ENCODE data around the gene STK16. TPM values are rescaled to one million over a fixed set of nuclear protein-coding genes. Genes with fewer than 3 reads are reported as not detected.

Gene STK16
- total and polyA plus RNA-seq, 2 of the 13 experiments (the other 11 are each of a cell fraction or from before 2014, with no cell fraction given), result 28.0 to 50.9 TPM

- TF ChIP-seq ZNF670 (CRISPR knock-in tag; IDR thresholded peaks at IDR 0.05; ENCODE audit: borderline replicate concordance), result peak; percentile 95
- peak; percentile 73 for TF ChIP-seq ZBTB43 (CRISPR knock-in tag; conservative IDR thresholded peaks at IDR 0.05)
- TF ChIP-seq TFDP1 (CRISPR knock-in tag; IDR thresholded peaks at IDR 0.05; ENCODE audit: borderline replicate concordance), result no peak
- TF ChIP-seq PITX1 (CRISPR knock-in tag; IDR thresholded peaks at IDR 0.05), result peak; percentile 61
- TF ChIP-seq POGZ (CRISPR knock-in tag; IDR thresholded peaks at IDR 0.05), result 0 out of 2 replicates have a peak, but pooled peaks have one; percentile 41
- peak; percentile 26; the same call in 1 of the 2 replicates for TF ChIP-seq ETV6 (CRISPR knock-in tag; conservative IDR thresholded peaks at IDR 0.05)
- TF ChIP-seq ZNF639 (CRISPR knock-in tag; conservative IDR thresholded peaks at IDR 0.05), result 0 out of 2 replicates have a peak, but pooled peaks have one; percentile 47
- peak; percentile 72; the same call in 1 of the 2 replicates for TF ChIP-seq FOXK2 (IDR thresholded peaks at IDR 0.05)
- no peak; the same call in 1 of the 2 replicates for TF ChIP-seq SIN3B (IDR thresholded peaks at IDR 0.05; ENCODE audit: low read length)
- no peak for TF ChIP-seq ZNF530 (CRISPR knock-in tag; IDR thresholded peaks at IDR 0.05; ENCODE audit: low read depth)
- TF ChIP-seq MTERF4 (CRISPR knock-in tag; IDR thresholded peaks at IDR 0.05), result peak; percentile 43; the same call in 1 of the 2 replicates
- TF ChIP-seq RNF219 (CRISPR knock-in tag; IDR thresholded peaks at IDR 0.05), result no peak
- TF ChIP-seq ZNF143 (CRISPR knock-in tag; IDR thresholded peaks at IDR 0.05), result 0 out of 2 replicates have a peak, but pooled peaks have one; percentile 22
- 0 out of 2 replicates have a peak, but pooled peaks have one; percentile 45 for TF ChIP-seq MXD3 (CRISPR knock-in tag; IDR thresholded peaks at IDR 0.05)
- TF ChIP-seq ZNF609 (CRISPR knock-in tag; IDR thresholded peaks at IDR 0.05; ENCODE audit: borderline replicate concordance), result peak; percentile 69
- TF ChIP-seq SP5 (CRISPR knock-in tag; IDR thresholded peaks at IDR 0.05; ENCODE audit: borderline replicate concordance, low read depth), result peak; percentile 66
These were observed 15.8 kb upstream of the STK16 start, which contains the start of the genes ANKZF1 and ATG9A (continued) for GRCh38 chr2:219229305-219230058.
